Thoracic aorta (tissue), 2 donors: ENCODE measurements around the gene C21orf58. TPM values are rescaled to one million over a fixed set of nuclear protein-coding genes. Genes with fewer than 3 reads are reported as not detected.

Experiments used
- ATAC-seq: fragments of 150-250 bp; one replicate; pipeline ENCODE4 v1.8.0; 2017; ENCODE audit warnings: low read depth; ENCODE audit not compliant: insufficient number of reproducible peaks, low FRiP score
- DNase-seq: peaks from one replicate; pipeline ENCODE4 v3.0.0-alpha.2; 2020; ENCODE audit warnings: low spot score
- H3K27ac ChIP-seq, 2 donors: fragments of 200-600 bp; sonication (generic); 1 replicate in 1 of 2; 2 replicates in 1 of 2; pipeline ENCODE4 v1.5.1; 2016; ENCODE audit warnings: mild to moderate bottlenecking in 2 of 2, moderate library complexity in 2 of 2
- H3K27me3 ChIP-seq: fragments of 200-600 bp; sonication (generic); replicated peaks from 2 replicates; pipeline ENCODE4 v1.6.0; 2016; ENCODE audit warnings: mild to moderate bottlenecking; ENCODE audit not compliant: insufficient read depth
- H3K36me3 ChIP-seq: fragments of 200-600 bp; sonication (generic); one replicate; pipeline ENCODE4 v1.5.1; 2016
- H3K4me1 ChIP-seq, 2 donors: fragments of 200-600 bp; sonication (generic); 1 replicate in 1 of 2; 2 replicates in 1 of 2; pipeline versions ENCODE4 v1.5.1 to v1.6.0; 2016; ENCODE audit warnings: low read depth in 2 of 2, mild to moderate bottlenecking in 1 of 2; ENCODE audit not compliant: control insufficient read depth in 1 of 2
- H3K4me3 ChIP-seq: fragments of 200-600 bp; sonication (generic); 2 replicates; pipeline ENCODE4 v1.5.1; 2016; ENCODE audit warnings: mild to moderate bottlenecking
- H3K9me3 ChIP-seq: fragments of 200-600 bp; sonication (generic); 2 replicates; pipeline ENCODE4 v1.5.1; 2016
- CTCF ChIP-seq: fragments of 200-600 bp; sonication (generic); IDR thresholded peaks from one replicate; pipeline ENCODE4 v1.5.1; 2019; ENCODE audit warnings: antibody characterized with exemption
- total RNA-seq, 2 donors: library from RNA; depleted of rRNA; stranded (reverse); fragments of >200 nt; gene quantifications; one replicate each; pipeline versions ENCODE4 v1.1.0 to v1.2.3, GENCODE V29; 2016

Gene C21orf58
- total RNA-seq, 2 donors from 2014 or later: 0.81 to 3.2 TPM

GRCh38 chr21:46352913-46353312, 29.2 kb upstream of the C21orf58 start:
- peaks cover 71% of the 10 kb centered on the region for H3K36me3 ChIP-seq
- DNase-seq: no peak
- TF ChIP-seq CTCF: no peak

GRCh38 chr21:46352164-46352515, 28.5 kb upstream of the C21orf58 start:
- Histone ChIP-seq H3K27me3 (no peaks in the 10 kb centered on the region), H3K36me3 (peaks cover 74% of the 10 kb centered on the region), H3K27ac (no peak overlapping the region), H3K4me3 (no peak overlapping the region), H3K4me1 (no peaks in the 10 kb centered on the region), H3K9me3 (no peaks in the 10 kb centered on the region)
- ATAC-seq: no peak
- TF ChIP-seq CTCF: no peak
- DNase-seq: no peak

More at GRCh38 chr21:46352913-46353312, 29.2 kb upstream of the C21orf58 start:
- Histone ChIP-seq H3K27me3 (no peaks in the 10 kb centered on the region), H3K27ac (no peak overlapping the region), H3K9me3 (no peaks in the 10 kb centered on the region), H3K4me3 (no peak overlapping the region), H3K4me1 (no peaks in the 10 kb centered on the region)
- no peak for ATAC-seq

GRCh38 chr21:46351476-46352163, 27.9 kb upstream of the C21orf58 start:
- DNase-seq (no peak), ATAC-seq (no peak)
- TF ChIP-seq CTCF: no peak
- no peak overlapping the region for H3K27ac ChIP-seq
- H3K36me3 ChIP-seq: peaks cover 77% of the 10 kb centered on the region
- no peaks in the 10 kb centered on the region for H3K4me1 ChIP-seq
- H3K4me3 ChIP-seq: no peak overlapping the region
- no peaks in the 10 kb centered on the region for H3K9me3 ChIP-seq
- no peaks in the 10 kb centered on the region for H3K27me3 ChIP-seq

GRCh38 chr21:46350981-46351380, 27.3 kb upstream of the C21orf58 start:
- TF ChIP-seq CTCF: no peak
- H3K27ac ChIP-seq: no peak overlapping the region
- H3K27me3 ChIP-seq: no peaks in the 10 kb centered on the region
- H3K9me3 ChIP-seq: no peaks in the 10 kb centered on the region
- H3K4me1 ChIP-seq: no peaks in the 10 kb centered on the region
- DNase-seq (no peak), ATAC-seq (no peak)
- peaks cover 74% of the 10 kb centered on the region for H3K36me3 ChIP-seq
- H3K4me3 ChIP-seq: no peak overlapping the region

GRCh38 chr21:46350571-46350970, 26.9 kb upstream of the C21orf58 start:
- Histone ChIP-seq H3K9me3 (no peaks in the 10 kb centered on the region), H3K4me1 (no peaks in the 10 kb centered on the region), H3K27ac (no peak overlapping the region), H3K27me3 (no peaks in the 10 kb centered on the region), H3K36me3 (peaks cover 70% of the 10 kb centered on the region), H3K4me3 (no peak overlapping the region)
- ATAC-seq (no peak), DNase-seq (no peak)
- no peak for TF ChIP-seq CTCF
